ENCODE results near the gene STX10. TPM values are rescaled to one million over a fixed set of nuclear protein-coding genes. Genes with fewer than 3 reads are reported as not detected.

Gene STX10
- total and polyA plus RNA-seq, 9 of the 15 experiments (the other 6 are each of a cell fraction or from before 2014, with no cell fraction given), result 0.51 to 66.3 (median 31.0) TPM

GRCh38 chr19:13155472-13156359 is 5.5 kb upstream of the STX10 start (continued):
- TF ChIP-seq RAD51 (IDR thresholded peaks at IDR 0.05; ENCODE audit: borderline replicate concordance, low read depth) (no peak; the same call in 1 of the 2 replicates), ZBTB11 (CRISPR knock-in tag; IDR thresholded peaks at IDR 0.05) (peak in 1 of 3 experiments; percentile 51; a peak in 1 of 6 replicates), ZNF551 (CRISPR knock-in tag; IDR thresholded peaks at IDR 0.05) (peak; percentile 83; the same call in 1 of the 2 replicates), PCBP2 (IDR thresholded peaks at IDR 0.05; ENCODE audit: low read depth, low read length, poor library complexity, severe bottlenecking) (no peak), XRCC3 (IDR thresholded peaks at IDR 0.05) (no peak), HMGXB4 (CRISPR knock-in tag; IDR thresholded peaks at IDR 0.05) (no peak), CEBPZ (IDR thresholded peaks at IDR 0.05; ENCODE audit: borderline replicate concordance, low read depth, low read length) (0 out of 2 replicates have a peak, but pooled peaks have one; percentile 0), ZNF3 (CRISPR knock-in tag; IDR thresholded peaks at IDR 0.05) (0 out of 2 replicates have a peak, but pooled peaks have one; percentile 71), HNRNPH1 (optimal IDR thresholded peaks at IDR 0.05; ENCODE audit: low read depth, low read length) (no peak), ZSCAN29 (IDR thresholded peaks at IDR 0.05) (no peak), PML (IDR thresholded peaks at IDR 0.05; ENCODE audit: low read length) (no peak), ZC3H8 (IDR thresholded peaks at IDR 0.05) (no peak), MYC (IDR thresholded peaks at IDR 0.05; ENCODE audit: low read depth, low read length) (peak; percentile 61; the same call in 1 of the 2 replicates), MYC (CRISPR knock-in tag; IDR thresholded peaks at IDR 0.05; ENCODE audit: borderline replicate concordance, low read depth) (no peak)
- TF ChIP-seq, protein P1, sequence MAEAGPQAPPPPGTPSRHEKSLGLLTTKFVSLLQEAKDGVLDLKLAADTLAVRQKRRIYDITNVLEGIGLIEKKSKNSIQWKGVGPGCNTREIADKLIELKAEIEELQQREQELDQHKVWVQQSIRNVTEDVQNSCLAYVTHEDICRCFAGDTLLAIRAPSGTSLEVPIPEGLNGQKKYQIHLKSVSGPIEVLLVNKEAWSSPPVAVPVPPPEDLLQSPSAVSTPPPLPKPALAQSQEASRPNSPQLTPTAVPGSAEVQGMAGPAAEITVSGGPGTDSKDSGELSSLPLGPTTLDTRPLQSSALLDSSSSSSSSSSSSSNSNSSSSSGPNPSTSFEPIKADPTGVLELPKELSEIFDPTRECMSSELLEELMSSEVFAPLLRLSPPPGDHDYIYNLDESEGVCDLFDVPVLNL (CRISPR knock-in tag; IDR thresholded peaks at IDR 0.05; ENCODE audit: low read depth), result no peak
- TF ChIP-seq, protein P2, sequence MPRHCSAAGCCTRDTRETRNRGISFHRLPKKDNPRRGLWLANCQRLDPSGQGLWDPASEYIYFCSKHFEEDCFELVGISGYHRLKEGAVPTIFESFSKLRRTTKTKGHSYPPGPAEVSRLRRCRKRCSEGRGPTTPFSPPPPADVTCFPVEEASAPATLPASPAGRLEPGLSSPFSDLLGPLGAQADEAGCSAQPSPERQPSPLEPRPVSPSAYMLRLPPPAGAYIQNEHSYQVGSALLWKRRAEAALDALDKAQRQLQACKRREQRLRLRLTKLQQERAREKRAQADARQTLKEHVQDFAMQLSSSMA (CRISPR knock-in tag; IDR thresholded peaks at IDR 0.05), result no peak

All from K562 (cell line).